Astrocyte (in vitro differentiated cells and primary cell): ENCODE measurements around the gene CCNT2.

Source experiments
- EZH2 ChIP-seq: IDR thresholded peaks from 2 replicates; pipeline ENCODE4 v1.6.1; 2012; ENCODE audit warnings: mild to moderate bottlenecking, low read length, inconsistent platforms; ENCODE audit not compliant: insufficient read depth
- TF ChIP-seq, protein P1 (sequence below): IDR thresholded peaks from 2 replicates; pipeline ENCODE4 v1.5.1; 2011; ENCODE audit warnings: low read depth, mild to moderate bottlenecking, inconsistent platforms, low read length, moderate library complexity; ENCODE audit not compliant: insufficient read depth

DNA sequence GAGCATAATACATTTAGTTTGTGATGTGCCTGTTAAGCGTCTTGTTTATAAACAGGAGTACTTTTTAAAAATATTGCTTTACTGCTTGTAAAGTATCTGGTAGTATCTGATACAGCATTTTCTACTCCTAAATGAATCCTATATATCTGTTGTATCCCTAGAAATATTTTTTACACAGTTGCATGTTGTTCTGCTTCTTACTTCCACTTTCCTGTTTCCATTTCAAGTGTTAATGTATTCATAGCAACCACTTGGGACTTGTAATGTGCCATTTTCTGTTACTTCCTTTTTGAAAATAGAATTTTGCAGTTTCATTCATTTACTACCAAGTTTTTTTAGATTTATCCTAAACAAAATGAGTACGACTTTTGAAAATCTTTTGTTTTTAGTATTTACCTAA is 24.9 kb downstream of the CCNT2 start:
- TF ChIP-seq, protein P1, sequence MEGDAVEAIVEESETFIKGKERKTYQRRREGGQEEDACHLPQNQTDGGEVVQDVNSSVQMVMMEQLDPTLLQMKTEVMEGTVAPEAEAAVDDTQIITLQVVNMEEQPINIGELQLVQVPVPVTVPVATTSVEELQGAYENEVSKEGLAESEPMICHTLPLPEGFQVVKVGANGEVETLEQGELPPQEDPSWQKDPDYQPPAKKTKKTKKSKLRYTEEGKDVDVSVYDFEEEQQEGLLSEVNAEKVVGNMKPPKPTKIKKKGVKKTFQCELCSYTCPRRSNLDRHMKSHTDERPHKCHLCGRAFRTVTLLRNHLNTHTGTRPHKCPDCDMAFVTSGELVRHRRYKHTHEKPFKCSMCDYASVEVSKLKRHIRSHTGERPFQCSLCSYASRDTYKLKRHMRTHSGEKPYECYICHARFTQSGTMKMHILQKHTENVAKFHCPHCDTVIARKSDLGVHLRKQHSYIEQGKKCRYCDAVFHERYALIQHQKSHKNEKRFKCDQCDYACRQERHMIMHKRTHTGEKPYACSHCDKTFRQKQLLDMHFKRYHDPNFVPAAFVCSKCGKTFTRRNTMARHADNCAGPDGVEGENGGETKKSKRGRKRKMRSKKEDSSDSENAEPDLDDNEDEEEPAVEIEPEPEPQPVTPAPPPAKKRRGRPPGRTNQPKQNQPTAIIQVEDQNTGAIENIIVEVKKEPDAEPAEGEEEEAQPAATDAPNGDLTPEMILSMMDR = no peak
- TF ChIP-seq EZH2 = no peak
